IMR-90 (cell line): ENCODE measurements around the gene EPB41L3. TPM values are rescaled to one million over a fixed set of nuclear protein-coding genes. Genes with fewer than 3 reads are reported as not detected.

ENCODE experiments used
- ATAC-seq: fragments of 200-7000 bp; cut with Tn5 transposase; 2 replicates; pipeline ENCODE4 v1.9.1; 2020; ENCODE audit warnings: low read depth, mild to moderate bottlenecking, moderate library complexity
- BruUV-seq: library from RNA; stranded (reverse); fragments of 400-500 nt; replicated peaks from 2 replicates; lab custom pipeline; 2021; lab: Mats Ljungman, UMichigan
- CTCF ChIA-PET: fragments of 300-600 bp; formaldehyde crosslinking; extraction: SDS; loops from one replicate; lab custom pipeline; 2021; ENCODE audit warnings: antibody characterized with exemption; lab: Yijun Ruan, JAX
- POLR2A ChIA-PET: fragments of 300-600 bp; sonication (Branson Sonifier 250); formaldehyde crosslinking; loops from one replicate; lab custom pipeline; 2022; ENCODE audit warnings: antibody characterized with exemption; ENCODE audit not compliant: unreplicated experiment; lab: Charles Lee
- DNase-seq: peaks from one replicate; pipeline ENCODE4 v3.0.0; 2013
- H2AFZ ChIP-seq: replicated peaks from 2 replicates; pipeline ENCODE3; 2013; ENCODE audit warnings: low read length, mild to moderate bottlenecking; ENCODE audit not compliant: poor library complexity
- H2AK5ac ChIP-seq: 2 replicates; pipeline ENCODE4 v1.6.1; 2013; ENCODE audit warnings: low read depth, low read length, inconsistent platforms
- H2AK9ac ChIP-seq: replicated peaks from 2 replicates; pipeline ENCODE3; 2013; ENCODE audit warnings: mild to moderate bottlenecking, low read depth, low read length, moderate library complexity; ENCODE audit not compliant: poor library complexity
- H2BK120ac ChIP-seq: 2 replicates; pipeline ENCODE4 v1.6.1; 2013; ENCODE audit warnings: low read depth, low read length, inconsistent platforms
- H2BK15ac ChIP-seq: 3 replicates; pipeline ENCODE4 v1.6.1; 2013; ENCODE audit warnings: low read depth, low read length, inconsistent platforms
- H2BK20ac ChIP-seq: 2 replicates; pipeline ENCODE4 v1.6.1; 2013; ENCODE audit warnings: low read depth, mild to moderate bottlenecking, inconsistent platforms, low read length, moderate library complexity
- H2BK5ac ChIP-seq: 2 replicates; pipeline ENCODE4 v1.6.1; 2013; ENCODE audit warnings: mild to moderate bottlenecking, low read depth, low read length, inconsistent platforms; ENCODE audit not compliant: poor library complexity, severe bottlenecking
- H3K14ac ChIP-seq: replicated peaks from 2 replicates; pipeline ENCODE4 v1.6.1; 2013; ENCODE audit warnings: low read depth, low read length, inconsistent platforms
- H3K18ac ChIP-seq: 2 replicates; pipeline ENCODE4 v1.6.1; 2013; ENCODE audit warnings: low read depth, low read length, control low read depth
- H3K23ac ChIP-seq: 2 replicates; pipeline ENCODE4 v1.6.1; 2013; ENCODE audit warnings: low read depth, low read length, inconsistent platforms
- H3K27ac ChIP-seq: 2 replicates; pipeline ENCODE4 v1.5.1; 2013; ENCODE audit warnings: mild to moderate bottlenecking, control low read depth, low read length; ENCODE audit not compliant: insufficient read depth
- H3K27me3 ChIP-seq: 2 replicates; pipeline ENCODE4 v1.6.1; 2013; ENCODE audit warnings: low read length; ENCODE audit not compliant: control insufficient read depth, insufficient read depth
- H3K36me3 ChIP-seq: 2 replicates; pipeline ENCODE4 v1.6.1; 2013; ENCODE audit warnings: low read length, mixed read lengths; ENCODE audit not compliant: control insufficient read depth, insufficient read depth
- H3K4ac ChIP-seq: 2 replicates; pipeline ENCODE4 v1.6.1; 2013; ENCODE audit warnings: low read depth, low read length, inconsistent platforms
- H3K4me1 ChIP-seq: 2 replicates; pipeline ENCODE4 v1.6.1; 2013; ENCODE audit warnings: low read length, mixed read lengths; ENCODE audit not compliant: control insufficient read depth, insufficient read depth
- H3K4me2 ChIP-seq: 2 replicates; pipeline ENCODE4 v1.6.1; 2013; ENCODE audit warnings: low read depth, mild to moderate bottlenecking, control low read depth, low read length, moderate library complexity
- H3K4me3 ChIP-seq: 2 replicates; pipeline ENCODE4 v1.5.1; 2013; ENCODE audit warnings: low read depth, mild to moderate bottlenecking, control low read depth, low read length, moderate library complexity; ENCODE audit not compliant: insufficient read depth
- H3K56ac ChIP-seq: 2 replicates; pipeline ENCODE4 v1.6.1; 2013; ENCODE audit warnings: low read length, inconsistent platforms; ENCODE audit not compliant: insufficient read depth; ENCODE audit errors: extremely low read depth
- H3K79me1 ChIP-seq, 2 experiments: 2 replicates each; pipeline ENCODE4 v1.6.1; 2013; ENCODE audit warnings: low read length in 2 of 2, inconsistent platforms in 1 of 2, low read depth in 1 of 2
- H3K9ac ChIP-seq: 2 replicates; pipeline ENCODE4 v1.6.1; 2013; ENCODE audit warnings: low read depth, low read length, control low read depth
- H3K9me1 ChIP-seq: 2 replicates; pipeline ENCODE4 v1.6.1; 2013; ENCODE audit warnings: low read length, inconsistent platforms; ENCODE audit not compliant: insufficient read depth
- H3K9me3 ChIP-seq: 2 replicates; pipeline ENCODE4 v1.6.1; 2013; ENCODE audit warnings: low read length; ENCODE audit not compliant: control insufficient read depth, insufficient read depth
- H4K20me1 ChIP-seq: 2 replicates; pipeline ENCODE4 v1.6.1; 2013; ENCODE audit warnings: low read length, inconsistent platforms; ENCODE audit not compliant: insufficient read depth
- H4K5ac ChIP-seq: 2 replicates; pipeline ENCODE4 v1.6.1; 2013; ENCODE audit warnings: mild to moderate bottlenecking, low read depth, low read length, control low read depth
- H4K8ac ChIP-seq, 2 experiments: 2 replicates each; pipeline ENCODE4 v1.6.1; 2013; ENCODE audit warnings: low read depth in 2 of 2, low read length in 2 of 2, control low read depth in 1 of 2, inconsistent platforms in 1 of 2
- H4K91ac ChIP-seq: 2 replicates; pipeline ENCODE4 v1.6.1; 2013; ENCODE audit warnings: low read depth, low read length, inconsistent platforms; ENCODE audit not compliant: insufficient read depth
- CHD1 ChIP-seq: IDR thresholded peaks from 2 replicates; pipeline ENCODE4 v1.6.1; 2012; ENCODE audit warnings: low read depth, low read length, improper control_type of control experiment
- CTCF ChIP-seq: conservative IDR thresholded peaks from 2 replicates; pipeline ENCODE4 v1.5.1; 2012; ENCODE audit warnings: mild to moderate bottlenecking, low read depth, low read length, improper control_type of control experiment
- ELK1 ChIP-seq: fragments of 150-350 bp; IDR thresholded peaks from 2 replicates; pipeline ENCODE4 v1.6.1; 2016; ENCODE audit warnings: low read depth, mild to moderate bottlenecking, low read length, moderate library complexity, borderline replicate concordance
- MXI1 ChIP-seq: IDR thresholded peaks from 2 replicates; pipeline ENCODE4 v1.6.1; 2012; ENCODE audit warnings: low read depth, mild to moderate bottlenecking, low read length, moderate library complexity, borderline replicate concordance
- RCOR1 ChIP-seq: IDR thresholded peaks from 2 replicates; pipeline ENCODE4 v1.6.1; 2012; ENCODE audit warnings: mild to moderate bottlenecking, low read length, improper control_type of control experiment; ENCODE audit not compliant: insufficient replicate concordance
- USF2 ChIP-seq: fragments of 150-350 bp; IDR thresholded peaks from 2 replicates; pipeline ENCODE4 v1.6.1; 2017; ENCODE audit warnings: mild to moderate bottlenecking, antibody characterized with exemption, low read length, low read depth
- WGBS, 2 experiments: methylation state at CpG; one replicate each; pipeline versions ENCODE4 v1.1.5 to v1.1.7; 2013; ENCODE audit warnings: missing lambda C conversion rate in 2 of 2; ENCODE audit not compliant: insufficient read length in 1 of 2; ENCODE audit errors: extremely low coverage in 2 of 2; 5-methylcytosine and 5-hydroxymethylcytosine counted together
- dilution Hi-C: fragments of 300-500 bp; cut with HindIII; formaldehyde crosslinking; loops from one replicate; pipeline ENCODE4 v1.14.3; 2018; ENCODE audit warnings: low sequenced_read_pairs; ENCODE audit not compliant: unreplicated experiment
- in situ Hi-C: fragments of 300-500 bp; cut with MboI; formaldehyde crosslinking; loops from 3 replicates; pipeline ENCODE4 v1.14.3; 2019; ENCODE audit warnings: low sequenced_read_pairs, inconsistent platforms, mixed read lengths
- intact Hi-C: fragments of 100-400 bp; cut with micrococcal nuclease; formaldehyde crosslinking; loops from 2 replicates; pipeline ENCODE4 v1.10.0; 2022
- polyA plus RNA-seq, 3 experiments: library from polyadenylated mRNA; depleted of rRNA; stranded (reverse); fragments of >200 nt; gene quantifications; 2 replicates each; pipeline ENCODE4 v1.2.3, GENCODE V29; 2012; ENCODE audit warnings: low replicate concordance in 1 of 3
- total RNA-seq: library from RNA; depleted of rRNA; stranded (reverse); fragments of >200 nt; gene quantifications from 2 replicates; pipeline ENCODE4 v1.2.3, GENCODE V29; 2012

The EPB41L3 gene
- total and polyA plus RNA-seq, 2 of the 4 experiments (the other 2 are of a cell fraction), result 36.6 to 70.3 TPM

GRCh38 chr18:5413447-5413846 lies 130.3 kb downstream of the EPB41L3 start:
- H4K5ac ChIP-seq, result no peak overlapping the region
- H3K23ac ChIP-seq, result no peak overlapping the region
- intact Hi-C loops, result no loop called here
- H4K91ac ChIP-seq, result no peak overlapping the region
- no peaks in the 10 kb centered on the region for H4K20me1 ChIP-seq
- H4K8ac ChIP-seq, result no peak overlapping the region
- no peak overlapping the region for H3K14ac ChIP-seq
- H2AFZ ChIP-seq, result no peak overlapping the region
- H2AK9ac ChIP-seq, result no peak overlapping the region
- H3K4me1 ChIP-seq, result no peaks in the 10 kb centered on the region
- no peak for ATAC-seq
- no peaks in the 10 kb centered on the region for H3K79me1 ChIP-seq
- no peak overlapping the region for H3K4me2 ChIP-seq
- H3K9me1 ChIP-seq, result no peaks in the 10 kb centered on the region
- no peak overlapping the region for H3K27ac ChIP-seq
- ChIA-PET POLR2A (no interaction called here), CTCF (no interaction called here)
- H3K4ac ChIP-seq, result no peak overlapping the region
- no TSS peak for BruUV-seq
- in situ Hi-C loops, result no loop called here
- H3K56ac ChIP-seq, result no peak overlapping the region
- H2BK5ac ChIP-seq, result no peak overlapping the region
- no peaks in the 10 kb centered on the region for H3K9me3 ChIP-seq
- H2BK20ac ChIP-seq, result no peak overlapping the region
- no peak overlapping the region for H2AK5ac ChIP-seq
- no peak overlapping the region for H3K9ac ChIP-seq
- H3K27me3 ChIP-seq, result no peaks in the 10 kb centered on the region
- dilution Hi-C loops, result no loop called here
- no peak overlapping the region for H2BK15ac ChIP-seq
- H2BK120ac ChIP-seq, result no peak overlapping the region
- WGBS, 2 experiments, result no CpG with 5 or more reads among the region's 2 CpGs
- H3K36me3 ChIP-seq, result no peaks in the 10 kb centered on the region; the same call in 1 of the 2 replicates
- no peak overlapping the region for H3K4me3 ChIP-seq
- no peak for TF ChIP-seq CHD1
- no peak for TF ChIP-seq MXI1
- no peak for TF ChIP-seq RCOR1
- TF ChIP-seq CTCF, result no peak
- no peak for TF ChIP-seq ELK1
- no peak for TF ChIP-seq USF2
- no peak for DNase-seq
- no peak overlapping the region for H3K18ac ChIP-seq
